Tibial nerve (tissue), 4 donors: ENCODE data around the gene UMAD1.

Experiments
- CTCF ChIP-seq, 5 experiments: fragments of 200-600 bp in 3 of 5; fragments of 450-650 bp in 2 of 5; sonication (generic) in 3 of 5; IDR thresholded peaks; one replicate each; pipeline ENCODE4 v1.5.1; 2016 to 2019; ENCODE audit warnings: antibody characterized with exemption in 5 of 5, mild to moderate bottlenecking in 3 of 5, moderate library complexity in 2 of 5
- EP300 ChIP-seq, 2 donors: sonication (generic); formaldehyde crosslinking; IDR thresholded peaks; one replicate each; pipeline ENCODE4 v1.6.1; 2017; ENCODE audit warnings: antibody characterized with exemption in 2 of 2, mild to moderate bottlenecking in 1 of 2

- TF ChIP-seq CTCF (IDR thresholded peaks at IDR 0.05), result no peak
- TF ChIP-seq EP300 (IDR thresholded peaks at IDR 0.05), result no peak
Measured at GRCh38 chr7:7895004-7895650, 254.6 kb downstream of the UMAD1 start.
